ENCODE measurements around the gene ZNF618. TPM values are rescaled to one million over a fixed set of nuclear protein-coding genes. Genes with fewer than 3 reads are reported as not detected.

ZNF618 gene
- total and polyA plus RNA-seq, 2 experiments from 2014 or later: 12.1 to 22.1 TPM

- peaks cover 4% of the 10 kb centered on the region for H4K20me1 ChIP-seq (replicated peaks; ENCODE audit: insufficient read depth)
- Mint-ChIP-seq H3K9me3 (no peaks in the 10 kb centered on the region), H3K27me3 (ENCODE audit: insufficient read depth, low read depth, poor library complexity) (peaks cover 3% of the 10 kb centered on the region), H3K27ac (no peak overlapping the region), H3K4me3 (no peak overlapping the region), H3K36me3 (ENCODE audit: low read depth) (peaks cover 40% of the 10 kb centered on the region), H3K4me1 (no peaks in the 10 kb centered on the region; the same call in 2 of the 3 replicates)
- H3F3A ChIP-seq (replicated peaks; ENCODE audit: low read depth): no peaks in the 10 kb centered on the region
- H3K4me1 ChIP-seq (ENCODE audit: insufficient read depth): no peaks in the 10 kb centered on the region
- H3K36me3 ChIP-seq (ENCODE audit: insufficient read depth): no peaks in the 10 kb centered on the region
- DNase-seq (ENCODE audit: low spot score): no peak
- no peak for ATAC-seq
- H3K79me2 ChIP-seq (replicated peaks; ENCODE audit: insufficient read depth): no peaks in the 10 kb centered on the region
- H2AFZ ChIP-seq: no peak overlapping the region
- H3K9me2 ChIP-seq (ENCODE audit: insufficient read depth): 0 out of 2 replicates have a peak, but pooled peaks cover 4% of the 10 kb centered on the region
- TF ChIP-seq JUNB (IDR thresholded peaks at IDR 0.05; ENCODE audit: unreplicated experiment) (no peak), CTCF (conservative IDR thresholded peaks at IDR 0.05; ENCODE audit: low read depth in 2 of 2) (no peak)
- no peaks in the 10 kb centered on the region for H3K27me3 ChIP-seq (ENCODE audit: insufficient read depth)
- no peak overlapping the region for H3K27ac ChIP-seq (ENCODE audit: low read depth)
- H3K4me3 ChIP-seq: no peak overlapping the region
- no peak overlapping the region for H3K4me2 ChIP-seq
Measured at GRCh38 chr9:114049441-114050225, 173.5 kb downstream of the ZNF618 start.

- Histone ChIP-seq H2AFZ (no peak overlapping the region), H3K36me3 (ENCODE audit: insufficient read depth) (no peaks in the 10 kb centered on the region), H3F3A (replicated peaks; ENCODE audit: low read depth) (no peaks in the 10 kb centered on the region), H3K27me3 (ENCODE audit: insufficient read depth) (no peaks in the 10 kb centered on the region), H4K20me1 (replicated peaks; ENCODE audit: insufficient read depth) (peaks cover 1% of the 10 kb centered on the region), H3K4me3 (no peak overlapping the region), H3K79me2 (replicated peaks; ENCODE audit: insufficient read depth) (no peaks in the 10 kb centered on the region), H3K27ac (ENCODE audit: low read depth) (no peak overlapping the region), H3K9me2 (ENCODE audit: insufficient read depth) (0 out of 2 replicates have a peak, but pooled peaks cover 4% of the 10 kb centered on the region), H3K4me1 (ENCODE audit: insufficient read depth) (no peaks in the 10 kb centered on the region), H3K4me2 (no peak overlapping the region)
- peaks cover 3% of the 10 kb centered on the region for H3K27me3 Mint-ChIP-seq (ENCODE audit: insufficient read depth, low read depth, poor library complexity)
- H3K9me3 Mint-ChIP-seq: no peaks in the 10 kb centered on the region
- ATAC-seq (no peak), DNase-seq (ENCODE audit: low spot score) (no peak)
- peaks cover 1% of the 10 kb centered on the region for H3K4me1 Mint-ChIP-seq
- peaks cover 40% of the 10 kb centered on the region for H3K36me3 Mint-ChIP-seq (ENCODE audit: low read depth)
- H3K27ac Mint-ChIP-seq: no peak overlapping the region
- no peak overlapping the region for H3K4me3 Mint-ChIP-seq
- TF ChIP-seq EZH2phosphoT487 (IDR thresholded peaks at IDR 0.05; ENCODE audit: unreplicated experiment) (no peak), ETS1 (IDR thresholded peaks at IDR 0.05) (no peak), POLR2AphosphoS5 (IDR thresholded peaks at IDR 0.05; ENCODE audit: low read depth) (no peak), JUNB (IDR thresholded peaks at IDR 0.05; ENCODE audit: unreplicated experiment) (no peak), ZNF462 (CRISPR knock-in tag; IDR thresholded peaks at IDR 0.05) (no peak), ZNF114 (CRISPR knock-in tag; IDR thresholded peaks at IDR 0.05) (no peak), ZNF331 (CRISPR knock-in tag; IDR thresholded peaks at IDR 0.05; ENCODE audit: low read depth) (no peak), CREB1 (CRISPR knock-in tag; IDR thresholded peaks at IDR 0.05; ENCODE audit: low read depth) (no peak), NANOG (IDR thresholded peaks at IDR 0.05; ENCODE audit: borderline replicate concordance) (no peak), STAT1 (IDR thresholded peaks at IDR 0.05; ENCODE audit: unreplicated experiment) (no peak)
Measured at GRCh38 chr9:114050226-114050568, 174.1 kb downstream of the ZNF618 start.
